BLaER1 treated with 17β-estradiol and CSF1 and Interleukin-3, amounts not matched to agents 10 nM and 100 nM (cell line): ENCODE measurements around the gene SORCS2.
A peak's percentile ranks its signal among the peaks of the same experiment; 100 is the strongest.

Experiments
- H3K27ac ChIP-seq, 11 experiments: shearing (Covaris generic); formaldehyde crosslinking; 2 replicates each; pipeline ENCODE4 v1.8.1; 2022
- H3K27me3 ChIP-seq, 11 experiments: shearing (Covaris generic); formaldehyde crosslinking; 2 replicates each; pipeline ENCODE4 v1.8.1; 2022
- H3K36me3 ChIP-seq, 11 experiments: shearing (Covaris generic); formaldehyde crosslinking; 2 replicates each; pipeline ENCODE4 v1.8.1; 2022
- H3K4me1 ChIP-seq, 10 experiments: shearing (Covaris generic); formaldehyde crosslinking; 2 replicates each; pipeline ENCODE4 v1.8.1; 2022
- H3K4me2 ChIP-seq, 11 experiments: shearing (Covaris generic); formaldehyde crosslinking; 2 replicates each; pipeline ENCODE4 v1.8.1; 2022
- H3K4me3 ChIP-seq, 10 experiments: shearing (Covaris generic); formaldehyde crosslinking; 2 replicates each; pipeline ENCODE4 v1.8.1; 2022
- H3K9ac ChIP-seq, 11 experiments: shearing (Covaris generic); formaldehyde crosslinking; 2 replicates each; pipeline ENCODE4 v1.8.1; 2022
- H3K9me3 ChIP-seq, 11 experiments: shearing (Covaris generic); formaldehyde crosslinking; replicated peaks in 1 of 11; 2 replicates each; pipeline ENCODE4 v1.8.1; 2022
- H4K20me1 ChIP-seq, 11 experiments: shearing (Covaris generic); formaldehyde crosslinking; 2 replicates each; pipeline ENCODE4 v1.8.1; 2022
- Cebpa-rat ChIP-seq, 11 experiments: shearing (Covaris generic); IDR thresholded peaks; 2 replicates each; pipeline ENCODE4 v1.8.1; 2022

SORCS2 gene

GRCh38 chr4:7621252-7622035 is 429.1 kb downstream of the SORCS2 start:
- Histone ChIP-seq H4K20me1 (no peaks in the 10 kb centered on the region), H3K4me3 (no peak overlapping the region), H3K27ac (peak overlapping the region in 7 of 11 experiments; percentile 21 to 68 (median 53); a peak in 11 of 22 replicates), H3K4me1 (peaks cover 32 to 47% (median 42%) of the 10 kb centered on the region in 10 experiments), H3K9me3 (no peaks in the 10 kb centered on the region), H3K9ac (peak overlapping the region in 10 of 11 experiments; percentile 10 to 58 (median 42); a peak in 13 of 22 replicates), H3K4me2 (peak overlapping the region; percentile 71 to 94 (median 90)), H3K36me3 (no peaks in the 10 kb centered on the region; a peak in 1 of 22 replicates), H3K27me3 (peaks cover 0 to 3% (median 0%) of the 10 kb centered on the region in 11 experiments; a peak in 2 of 22 replicates)
- no peak for TF ChIP-seq Cebpa-rat (IDR thresholded peaks at IDR 0.05)

GRCh38 chr4:7622371-7622770 is 430.0 kb downstream of the SORCS2 start:
- H3K4me1 ChIP-seq = peaks cover 32 to 47% (median 42%) of the 10 kb centered on the region in 10 experiments
- peak overlapping the region in 3 of 11 experiments; percentile 62 to 68 (median 68); a peak in 4 of 22 replicates for H3K27ac ChIP-seq
- no peak overlapping the region for H3K4me3 ChIP-seq
- no peak for TF ChIP-seq Cebpa-rat (IDR thresholded peaks at IDR 0.05)
- no peaks in the 10 kb centered on the region for H4K20me1 ChIP-seq
- peaks cover 0 to 4% (median 0%) of the 10 kb centered on the region in 11 experiments; a peak in 4 of 22 replicates for H3K9me3 ChIP-seq
- H3K4me2 ChIP-seq = peak overlapping the region; percentile 39 to 94 (median 90)
- peaks cover 0 to 5% (median 0%) of the 10 kb centered on the region in 11 experiments; a peak in 1 of 22 replicates for H3K36me3 ChIP-seq
- H3K27me3 ChIP-seq = peaks cover 0 to 3% (median 0%) of the 10 kb centered on the region in 11 experiments; a peak in 2 of 22 replicates
- H3K9ac ChIP-seq = peak overlapping the region in 3 of 11 experiments; percentile 30 to 32 (median 30); a peak in 2 of 22 replicates

- Histone ChIP-seq H3K27me3 (peaks cover 0 to 3% (median 0%) of the 10 kb centered on the region in 11 experiments; a peak in 2 of 22 replicates), H3K4me1 (peaks cover 32 to 47% (median 42%) of the 10 kb centered on the region in 10 experiments), H3K27ac (no peak overlapping the region), H3K9me3 (peaks cover 0 to 15% (median 7%) of the 10 kb centered on the region in 11 experiments; a peak in 16 of 22 replicates), H3K9ac (no peak overlapping the region), H4K20me1 (no peaks in the 10 kb centered on the region), H3K36me3 (peaks cover 0 to 6% (median 0%) of the 10 kb centered on the region in 11 experiments; a peak in 1 of 22 replicates), H3K4me2 (peak overlapping the region in 1 of 11 experiments; percentile 94; a peak in 3 of 22 replicates), H3K4me3 (no peak overlapping the region)
- TF ChIP-seq Cebpa-rat (IDR thresholded peaks at IDR 0.05) = no peak
Measured at GRCh38 chr4:7623468-7623867, 431.1 kb downstream of the SORCS2 start.

- Histone ChIP-seq H3K4me2 (no peak overlapping the region), H3K27me3 (peaks cover 0 to 3% (median 0%) of the 10 kb centered on the region in 11 experiments; a peak in 2 of 22 replicates), H3K9ac (no peak overlapping the region), H3K36me3 (peaks cover 0 to 6% (median 0%) of the 10 kb centered on the region in 11 experiments; a peak in 1 of 22 replicates), H3K27ac (no peak overlapping the region), H4K20me1 (no peaks in the 10 kb centered on the region), H3K4me3 (no peak overlapping the region), H3K4me1 (peaks cover 31 to 40% (median 38%) of the 10 kb centered on the region in 10 experiments), H3K9me3 (peaks cover 8 to 25% (median 17%) of the 10 kb centered on the region in 11 experiments)
- TF ChIP-seq Cebpa-rat (IDR thresholded peaks at IDR 0.05) = no peak
Measured at GRCh38 chr4:7624396-7624980, 432.1 kb downstream of the SORCS2 start.

GRCh38 chr4:7625071-7625470 is 432.7 kb downstream of the SORCS2 start:
- Histone ChIP-seq H3K9me3 (peaks cover 14 to 31% (median 23%) of the 10 kb centered on the region in 11 experiments), H3K27ac (no peak overlapping the region), H3K36me3 (peaks cover 0 to 8% (median 0%) of the 10 kb centered on the region in 11 experiments; a peak in 6 of 22 replicates), H3K9ac (no peak overlapping the region), H3K4me2 (no peak overlapping the region), H3K4me3 (no peak overlapping the region), H4K20me1 (no peaks in the 10 kb centered on the region), H3K27me3 (peaks cover 0 to 3% (median 0%) of the 10 kb centered on the region in 11 experiments; a peak in 2 of 22 replicates), H3K4me1 (peaks cover 28 to 34% (median 32%) of the 10 kb centered on the region in 10 experiments)
- TF ChIP-seq Cebpa-rat (IDR thresholded peaks at IDR 0.05) = no peak

- Histone ChIP-seq H3K9ac (no peak overlapping the region), H3K36me3 (peaks cover 0 to 11% (median 0%) of the 10 kb centered on the region in 11 experiments; a peak in 6 of 22 replicates), H3K27me3 (peaks cover 0 to 3% (median 0%) of the 10 kb centered on the region in 11 experiments; a peak in 2 of 22 replicates), H3K27ac (no peak overlapping the region), H3K9me3 (peaks cover 20 to 41% (median 29%) of the 10 kb centered on the region in 11 experiments), H3K4me2 (no peak overlapping the region), H3K4me3 (no peak overlapping the region), H4K20me1 (no peaks in the 10 kb centered on the region), H3K4me1 (peaks cover 16 to 28% (median 19%) of the 10 kb centered on the region in 10 experiments)
- TF ChIP-seq Cebpa-rat (IDR thresholded peaks at IDR 0.05) = no peak
Measured at GRCh38 chr4:7626531-7626930, 434.2 kb downstream of the SORCS2 start.

- peaks cover 0 to 11% (median 0%) of the 10 kb centered on the region in 11 experiments; a peak in 6 of 22 replicates for H3K36me3 ChIP-seq
- no peaks in the 10 kb centered on the region for H3K27me3 ChIP-seq
- no peak overlapping the region for H3K27ac ChIP-seq
- peaks cover 6 to 28% (median 9%) of the 10 kb centered on the region in 10 experiments for H3K4me1 ChIP-seq
- H3K9ac ChIP-seq = no peak overlapping the region
- H4K20me1 ChIP-seq = no peaks in the 10 kb centered on the region; a peak in 1 of 22 replicates
- no peak for TF ChIP-seq Cebpa-rat (IDR thresholded peaks at IDR 0.05)
- peaks cover 20 to 41% (median 29%) of the 10 kb centered on the region in 11 experiments for H3K9me3 ChIP-seq
- no peak overlapping the region for H3K4me3 ChIP-seq
- H3K4me2 ChIP-seq = no peak overlapping the region
Measured at GRCh38 chr4:7627251-7628250, 435.2 kb downstream of the SORCS2 start.

- H3K4me3 ChIP-seq = no peak overlapping the region
- no peaks in the 10 kb centered on the region for H3K27me3 ChIP-seq
- no peaks in the 10 kb centered on the region; a peak in 1 of 22 replicates for H4K20me1 ChIP-seq
- no peak overlapping the region for H3K9ac ChIP-seq
- no peak overlapping the region for H3K27ac ChIP-seq
- H3K4me2 ChIP-seq = no peak overlapping the region
- peaks cover 0 to 33% (median under 1%) of the 10 kb centered on the region in 10 experiments; a peak in 6 of 20 replicates for H3K4me1 ChIP-seq
- peaks cover 0 to 11% (median 0%) of the 10 kb centered on the region in 11 experiments; a peak in 6 of 22 replicates for H3K36me3 ChIP-seq
- peaks cover 20 to 41% (median 29%) of the 10 kb centered on the region in 11 experiments for H3K9me3 ChIP-seq
- TF ChIP-seq Cebpa-rat (IDR thresholded peaks at IDR 0.05) = no peak
Measured at GRCh38 chr4:7628432-7628831, 436.1 kb downstream of the SORCS2 start.
